Activated gamma-delta T cell (primary cell): ENCODE results near the gene NUDT21.
A peak's percentile ranks its signal among the peaks of the same experiment; 100 is the strongest.
"Not testable (repeated sequence)": the region's sequence is repeated elsewhere in the genome, so short reads cannot be mapped to it uniquely, and the experiment has no call there.

Source experiments
- DNase-seq: peaks from one replicate; lab custom pipeline; 2025; lab: John Stamatoyannopoulos, UW
- total RNA-seq, 2 donors: gene quantifications; one replicate each; lab custom pipeline; 2026; lab: John Stamatoyannopoulos, UW

NUDT21 gene
- 32.0 to 37.6 reads per million in 2 donors for total RNA-seq

DNA sequence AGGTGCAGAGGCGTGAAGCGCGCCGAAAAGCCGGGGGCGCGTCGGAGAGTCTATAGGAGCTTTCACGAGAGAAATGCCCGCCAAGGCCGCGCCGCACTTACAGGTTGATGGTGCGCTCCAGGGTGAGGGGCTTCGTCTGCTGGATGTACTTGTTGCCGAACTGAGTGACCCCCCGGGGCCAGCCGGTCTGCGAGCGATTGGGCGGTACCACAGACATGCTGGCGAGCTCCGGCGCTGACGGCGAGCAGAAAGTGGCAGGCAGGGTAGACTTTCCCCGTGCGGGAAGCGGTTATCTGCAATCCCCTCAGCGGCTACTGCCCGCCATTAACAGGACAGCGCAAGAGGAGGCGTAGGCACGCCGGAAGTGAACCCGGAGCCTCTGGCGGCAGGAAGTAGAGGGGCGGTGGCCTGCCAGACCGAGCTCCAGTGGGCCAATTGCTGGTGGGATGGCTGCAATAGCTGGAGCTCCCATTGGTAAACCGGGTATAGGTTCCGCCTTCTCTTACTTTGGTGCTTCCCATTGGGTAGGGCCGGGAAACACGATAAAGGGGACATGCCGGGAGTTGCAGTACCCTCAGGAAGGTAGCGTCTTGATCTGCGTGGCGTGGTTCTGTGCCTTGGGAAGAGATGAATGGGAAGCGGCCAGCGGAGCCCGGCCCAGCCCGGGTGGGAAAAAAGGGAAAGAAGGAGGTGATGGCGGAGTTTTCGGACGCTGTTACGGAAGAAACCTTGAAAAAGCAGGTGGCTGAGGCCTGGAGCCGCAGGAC lies at the start of gene NUDT21, which contains the start of gene OGFOD1:
Gene NUDT21, minus strand, starts transcription at position 347 of the 767 bp plus-strand sequence. Its CDS starts 130 bp downstream, at position 217.
Gene OGFOD1, plus strand, starts transcription at position 569 of the 767 bp plus-strand sequence. Its CDS starts 59 bp downstream, at position 628.
- DNase-seq, result peak; percentile 61

DNA sequence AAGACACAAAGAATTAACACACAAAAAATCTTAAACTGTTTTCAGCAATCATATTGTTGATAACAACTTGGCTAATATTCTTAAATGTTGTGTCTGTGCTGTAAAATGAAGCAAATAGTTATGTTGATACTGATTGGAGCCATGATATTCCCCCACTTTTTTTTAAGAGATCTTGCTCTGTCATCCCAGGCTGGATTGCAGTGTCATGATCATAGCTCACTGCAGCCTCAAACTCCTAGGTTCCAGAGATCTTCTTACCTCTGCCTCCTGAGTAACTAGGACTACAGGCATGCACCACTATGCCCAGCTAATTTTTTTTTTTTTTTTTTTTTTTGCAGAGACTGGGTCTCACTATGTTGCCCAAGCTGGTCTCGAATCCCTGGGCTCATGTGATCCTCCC lies 42.7 kb upstream of the NUDT21 start:
- no peak for DNase-seq

GRCh38 chr16:56493126-56493525 lies 42.0 kb upstream of the NUDT21 start:
- no peak for DNase-seq

GRCh38 chr16:56491657-56492261 lies 40.6 kb upstream of the NUDT21 start:
- DNase-seq, result no peak

- not testable (repeated sequence) for DNase-seq
These were observed 37.7 kb upstream of the NUDT21 start for GRCh38 chr16:56488868-56489267.

DNA sequence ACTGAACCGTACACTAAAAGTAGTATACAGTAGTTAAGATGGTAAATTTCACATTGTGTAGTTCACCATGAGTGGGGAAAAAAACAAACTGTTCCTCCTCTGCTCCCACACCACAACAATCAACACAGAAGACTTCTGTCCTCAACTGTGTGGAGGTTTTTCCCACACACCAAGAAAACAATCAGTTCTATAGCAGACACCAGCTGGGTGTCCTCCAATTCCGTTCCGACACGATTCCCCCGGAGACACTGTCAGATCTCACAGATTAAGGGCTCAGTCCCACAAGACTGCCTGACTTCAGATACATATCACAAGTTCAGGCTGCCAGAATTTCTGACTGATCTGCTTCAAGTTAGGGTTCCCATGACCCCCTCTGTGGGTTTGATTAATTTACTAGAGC lies 36.9 kb upstream of the NUDT21 start:
- no peak for DNase-seq

- no peak for DNase-seq
These were observed 32.3 kb upstream of the NUDT21 start for GRCh38 chr16:56483394-56483793.

DNA sequence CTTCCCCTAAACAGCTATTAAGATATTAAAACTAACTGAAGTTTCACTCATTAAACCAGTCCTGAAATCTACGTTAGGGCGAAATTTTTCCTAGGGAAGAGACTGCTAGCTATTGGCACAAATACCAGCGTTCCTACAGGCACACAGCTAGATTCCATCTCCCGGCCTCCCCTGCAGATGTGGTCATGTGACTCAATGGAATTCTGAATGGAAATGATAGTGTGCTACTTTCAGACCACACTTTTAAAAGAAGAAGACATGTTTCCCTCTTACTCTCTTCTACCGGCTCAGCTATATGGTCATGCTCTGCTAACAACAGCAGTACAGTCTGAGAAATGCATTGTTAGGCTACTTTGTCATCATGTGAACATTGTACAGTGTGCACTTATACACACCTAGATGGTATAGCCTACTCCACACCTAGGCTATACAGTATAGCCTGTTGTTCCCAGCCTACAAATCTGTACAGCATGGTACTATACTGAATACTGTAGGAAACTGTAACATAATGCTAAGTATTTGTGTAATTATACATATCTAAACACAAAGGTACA lies 31.6 kb upstream of the NUDT21 start:
- DNase-seq, result no peak

- DNase-seq, result no peak
These were observed 30.5 kb upstream of the NUDT21 start for GRCh38 chr16:56481468-56482122.

GRCh38 chr16:56480776-56481467 lies 29.8 kb upstream of the NUDT21 start:
- no peak for DNase-seq

- DNase-seq, result no peak
These were observed 28.3 kb upstream of the NUDT21 start for GRCh38 chr16:56479469-56479868.

- DNase-seq, result no peak
These were observed 27.3 kb upstream of the NUDT21 start for GRCh38 chr16:56478281-56479049.

- no peak for DNase-seq
These were observed 26.2 kb upstream of the NUDT21 start for GRCh38 chr16:56477096-56477878.

DNA sequence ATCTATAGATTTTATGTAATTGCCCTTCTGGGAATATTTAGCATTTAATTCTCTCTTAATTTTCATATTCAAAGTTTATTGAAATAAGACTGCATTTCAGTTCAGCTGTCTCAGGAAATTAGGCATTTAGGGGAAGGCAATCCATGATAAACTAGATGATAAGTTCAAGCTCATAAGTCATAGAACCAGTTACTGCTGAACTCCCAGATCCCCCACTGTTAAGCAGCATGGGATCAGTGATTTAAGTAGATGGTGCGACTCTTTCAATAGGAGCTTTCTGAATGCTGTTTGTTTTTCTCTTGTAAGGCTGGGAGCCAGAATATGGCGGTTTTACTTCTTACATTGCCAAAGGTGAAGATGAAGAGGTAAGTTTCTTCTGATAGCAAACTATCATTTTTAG lies 24.1 kb upstream of the NUDT21 start:
- no peak for DNase-seq

GRCh38 chr16:56470666-56471065 lies 19.5 kb upstream of the NUDT21 start:
- no peak for DNase-seq

- no peak for DNase-seq
These were observed 19.1 kb upstream of the NUDT21 start for GRCh38 chr16:56470232-56470631.

- DNase-seq, result no peak
These were observed 18.6 kb upstream of the NUDT21 start for GRCh38 chr16:56469748-56470147.

- DNase-seq, result no peak
These were observed 17.7 kb upstream of the NUDT21 start for GRCh38 chr16:56468800-56469199.

- DNase-seq, result no peak
These were observed 15.2 kb upstream of the NUDT21 start for GRCh38 chr16:56466344-56466743.

DNA sequence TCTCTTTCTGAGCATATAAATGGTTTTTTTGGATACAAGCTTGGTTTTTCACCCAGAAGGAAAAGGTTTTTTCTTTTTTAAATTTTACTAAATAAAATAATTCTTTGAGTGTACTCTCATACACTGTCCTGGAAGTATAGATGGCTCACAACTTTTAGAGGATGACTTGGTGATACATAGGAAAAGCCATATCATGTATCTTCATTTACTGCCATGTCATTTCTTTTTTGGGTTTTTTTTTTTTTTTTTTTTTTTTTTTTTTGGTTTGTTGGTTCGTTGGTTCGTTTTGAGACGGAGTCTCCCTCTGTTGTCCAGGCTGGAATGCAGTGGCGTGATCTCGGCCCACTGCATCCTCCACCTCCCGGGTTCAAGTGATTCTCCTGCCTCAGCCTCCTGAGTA lies 12.0 kb upstream of the NUDT21 start:
- no peak for DNase-seq
